GM20000 (cell line): Measurements from ENCODE around the gene MCOLN1.

Source experiments
- DNase-seq: peaks from one replicate; pipeline ENCODE4 v3.0.0; 2012; ENCODE audit warnings: low spot score
- TF ChIP-seq, protein P1 (sequence below): IDR thresholded peaks from 2 replicates; pipeline ENCODE4 v1.5.1; 2012; ENCODE audit warnings: mild to moderate bottlenecking, control low read depth; ENCODE audit errors: extremely low read depth, missing control alignments

MCOLN1 gene

DNA sequence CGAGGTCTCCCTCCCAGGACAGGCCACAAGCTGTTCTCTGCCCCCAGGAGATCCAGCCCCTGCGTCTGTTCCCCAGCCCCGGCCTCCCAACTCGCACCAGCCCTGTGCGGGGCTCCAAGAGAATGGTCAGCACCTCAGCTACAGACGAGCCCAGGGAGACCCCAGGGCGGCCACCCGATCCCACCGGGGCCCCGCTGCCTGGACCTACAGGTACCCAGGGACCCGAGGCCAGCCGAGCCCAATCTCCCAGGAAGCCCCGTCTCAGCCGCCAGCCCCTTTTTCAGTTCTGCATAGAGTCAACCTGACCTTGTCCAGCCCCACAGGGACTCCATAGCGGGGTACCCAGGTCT lies 19.0 kb downstream of the MCOLN1 start:
- no peak for DNase-seq
- TF ChIP-seq, protein P1, sequence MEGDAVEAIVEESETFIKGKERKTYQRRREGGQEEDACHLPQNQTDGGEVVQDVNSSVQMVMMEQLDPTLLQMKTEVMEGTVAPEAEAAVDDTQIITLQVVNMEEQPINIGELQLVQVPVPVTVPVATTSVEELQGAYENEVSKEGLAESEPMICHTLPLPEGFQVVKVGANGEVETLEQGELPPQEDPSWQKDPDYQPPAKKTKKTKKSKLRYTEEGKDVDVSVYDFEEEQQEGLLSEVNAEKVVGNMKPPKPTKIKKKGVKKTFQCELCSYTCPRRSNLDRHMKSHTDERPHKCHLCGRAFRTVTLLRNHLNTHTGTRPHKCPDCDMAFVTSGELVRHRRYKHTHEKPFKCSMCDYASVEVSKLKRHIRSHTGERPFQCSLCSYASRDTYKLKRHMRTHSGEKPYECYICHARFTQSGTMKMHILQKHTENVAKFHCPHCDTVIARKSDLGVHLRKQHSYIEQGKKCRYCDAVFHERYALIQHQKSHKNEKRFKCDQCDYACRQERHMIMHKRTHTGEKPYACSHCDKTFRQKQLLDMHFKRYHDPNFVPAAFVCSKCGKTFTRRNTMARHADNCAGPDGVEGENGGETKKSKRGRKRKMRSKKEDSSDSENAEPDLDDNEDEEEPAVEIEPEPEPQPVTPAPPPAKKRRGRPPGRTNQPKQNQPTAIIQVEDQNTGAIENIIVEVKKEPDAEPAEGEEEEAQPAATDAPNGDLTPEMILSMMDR, result no peak

DNA sequence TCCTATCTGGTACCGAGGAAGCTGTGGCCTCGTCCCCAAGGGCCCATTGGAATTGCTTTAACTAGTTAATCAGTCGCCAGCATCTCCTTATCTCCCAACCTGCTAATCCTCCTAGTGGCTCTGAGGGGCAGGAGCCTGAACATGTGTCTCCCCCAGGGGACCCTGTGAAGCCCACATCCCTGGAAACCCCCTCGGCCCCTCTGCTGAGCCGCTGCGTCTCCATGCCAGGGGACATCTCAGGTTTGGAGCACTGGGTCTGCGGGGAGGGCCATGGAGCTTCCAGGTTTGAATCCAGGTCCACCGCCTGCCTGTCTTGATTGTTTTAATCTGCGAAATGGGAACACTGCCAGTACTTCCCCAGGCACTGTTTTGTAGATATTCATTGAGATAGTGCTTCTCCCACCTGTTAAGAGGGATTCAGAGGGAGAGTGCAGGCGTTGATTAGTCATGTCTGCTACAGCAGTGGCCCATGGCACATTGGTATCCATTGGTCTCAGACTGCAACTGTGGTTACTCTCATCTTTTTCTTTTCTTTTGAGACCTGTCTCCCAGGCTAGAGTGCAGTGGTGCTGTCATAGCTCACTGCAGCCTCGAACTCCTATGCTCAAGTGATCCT lies 19.5 kb downstream of the MCOLN1 start:
- TF ChIP-seq, protein P1, result no peak
- no peak for DNase-seq

DNA sequence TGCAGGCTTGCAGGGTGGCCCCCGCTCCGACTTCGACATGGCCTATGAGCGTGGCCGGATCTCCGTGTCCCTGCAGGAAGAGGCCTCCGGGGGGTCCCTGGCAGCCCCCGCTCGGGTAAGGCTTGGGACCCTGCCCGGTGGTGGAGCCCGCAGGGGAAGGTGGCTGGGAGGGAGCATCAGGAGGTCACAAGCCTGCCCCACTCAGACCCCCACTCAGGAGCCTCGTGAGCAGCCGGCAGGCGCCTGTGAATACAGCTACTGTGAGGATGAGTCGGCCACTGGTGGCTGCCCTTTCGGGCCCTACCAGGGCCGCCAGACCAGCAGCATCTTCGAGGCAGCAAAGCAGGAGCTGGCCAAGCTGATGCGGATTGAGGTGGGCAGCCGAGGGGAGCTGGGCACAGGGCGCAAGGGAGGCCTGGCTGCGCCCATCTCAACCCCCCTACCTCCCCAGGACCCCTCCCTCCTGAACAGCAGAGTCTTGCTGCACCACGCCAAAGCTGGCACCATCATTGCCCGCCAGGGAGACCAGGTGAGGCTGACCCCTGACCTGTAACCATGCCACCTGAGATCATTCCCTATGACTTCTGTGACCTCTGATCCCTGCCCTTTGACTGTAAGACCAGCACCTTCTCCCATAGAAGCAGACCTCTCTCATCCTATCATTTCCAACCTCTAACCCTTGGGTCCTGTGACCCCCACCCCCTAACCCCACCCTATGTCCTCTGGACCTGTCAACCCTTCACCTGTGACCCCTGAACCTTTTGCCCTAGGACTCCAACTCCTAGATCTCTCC lies 20.3 kb downstream of the MCOLN1 start:
- no peak for DNase-seq
- TF ChIP-seq, protein P1, result no peak

DNA sequence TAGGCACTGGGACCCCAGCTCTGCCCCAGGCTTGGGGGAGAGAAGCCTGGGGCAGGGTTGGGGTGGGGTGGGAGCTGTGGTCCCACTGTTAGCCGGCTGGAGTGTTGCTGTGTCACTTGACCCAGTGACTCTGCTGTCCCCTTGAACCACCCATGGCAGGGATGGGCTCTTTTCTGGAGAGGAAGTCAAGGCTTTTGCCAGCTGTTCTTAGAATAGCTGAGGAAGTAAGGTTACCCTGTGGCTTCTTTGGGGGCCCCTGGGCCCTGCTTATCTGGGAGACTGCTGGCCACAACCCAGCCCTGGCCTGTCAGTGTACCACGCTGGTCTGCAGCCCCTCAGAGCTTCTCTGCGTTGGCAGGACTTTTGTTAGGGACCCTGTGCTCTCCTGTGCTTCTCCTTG lies 22.2 kb downstream of the MCOLN1 start:
- TF ChIP-seq, protein P1, result no peak

DNA sequence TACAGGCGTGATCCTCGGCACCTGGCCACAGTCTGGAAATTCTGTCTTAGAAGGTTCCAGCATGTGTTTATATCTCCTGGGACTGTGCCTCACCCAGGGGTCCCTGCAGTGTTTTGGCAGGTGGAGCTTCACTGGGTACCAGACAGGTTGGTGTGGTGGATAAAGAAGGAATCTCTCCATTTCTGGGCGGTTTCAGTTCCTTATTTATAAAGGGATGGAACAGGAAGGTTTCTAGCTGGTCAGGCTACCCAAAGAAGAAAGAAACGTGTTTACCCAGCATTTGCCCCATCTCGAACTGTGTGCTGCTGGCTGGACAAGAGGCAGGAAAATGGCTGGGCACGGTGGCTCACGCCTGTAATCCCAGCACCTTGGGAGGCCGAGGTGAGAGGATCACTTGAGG lies 22.9 kb downstream of the MCOLN1 start:
- DNase-seq, result no peak
- TF ChIP-seq, protein P1, result no peak

More for the DNA sequence above, 22.2 kb downstream of the MCOLN1 start:
- DNase-seq, result no peak

DNA sequence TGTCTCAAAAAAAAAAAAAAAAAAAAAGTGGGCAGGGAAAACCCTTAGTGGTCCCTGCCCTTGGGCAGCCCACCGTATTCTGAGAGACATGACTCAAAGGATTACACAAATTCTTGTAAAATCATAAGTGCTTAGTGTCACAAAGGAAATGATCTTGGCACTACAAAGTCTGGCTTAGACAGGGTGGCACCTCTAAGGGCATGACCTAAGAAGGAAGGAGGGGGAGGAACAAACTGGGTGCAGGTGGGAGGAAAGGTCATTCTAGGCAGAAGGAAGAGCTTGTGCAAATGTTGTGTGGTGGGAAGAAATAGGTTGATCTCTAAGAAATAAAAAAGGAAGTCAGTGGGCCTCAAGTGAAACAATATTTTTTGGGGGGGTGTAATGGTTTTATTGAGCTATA lies 23.5 kb downstream of the MCOLN1 start:
- DNase-seq, result no peak
- TF ChIP-seq, protein P1, result no peak

DNA sequence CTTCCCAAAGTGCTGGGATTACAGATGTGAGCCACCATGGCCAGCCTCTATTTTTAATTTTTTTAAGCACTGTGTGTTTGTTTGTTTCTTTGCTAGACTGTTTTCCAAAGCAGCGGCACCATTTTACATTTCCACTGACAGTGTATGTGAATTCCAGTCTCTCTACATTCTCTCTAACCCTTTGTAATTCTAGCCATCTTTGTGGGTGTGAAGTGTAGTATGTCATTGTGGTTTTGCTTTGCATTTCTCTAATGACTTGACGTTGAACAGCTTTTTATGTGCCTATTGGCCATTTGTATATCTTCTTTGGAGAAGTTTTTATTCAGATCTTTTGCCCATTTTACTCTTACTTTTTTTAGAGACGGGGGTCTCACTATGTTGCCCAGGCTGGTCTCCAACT lies 24.7 kb downstream of the MCOLN1 start:
- TF ChIP-seq, protein P1, result no peak
- no peak for DNase-seq
